Endothelial cell of umbilical vein (primary cell): ENCODE results near the gene JMJD6. TPM values are rescaled to one million over a fixed set of nuclear protein-coding genes. Genes with fewer than 3 reads are reported as not detected.

Experiments
- BruUV-seq: library from RNA; stranded (reverse); fragments of 400-500 nt; replicated peaks from 2 replicates; lab custom pipeline; 2021; lab: Mats Ljungman, UMichigan
- CTCF ChIA-PET: fragments of 300-600, 350-600 bp; sonication (Branson Sonifier 250); formaldehyde crosslinking; loops from one replicate; lab custom pipeline; 2021; ENCODE audit warnings: antibody characterized with exemption, inconsistent platforms; lab: Charles Lee
- POLR2A ChIA-PET: fragments of 300-600, 350-600 bp; sonication (Branson Sonifier 250); formaldehyde crosslinking; loops from one replicate; lab custom pipeline; 2021; ENCODE audit warnings: antibody characterized with exemption, inconsistent platforms; lab: Charles Lee
- DNase-seq: peaks from one replicate; pipeline ENCODE4 v3.0.0-alpha.2; 2011; ENCODE audit warnings: low read depth, low spot score
- FAIRE-seq: peaks from 2 replicates; lab custom pipeline; 2011; peaks lifted over from hg19 to GRCh38; lab: Jason Lieb, UNC
- H2AFZ ChIP-seq: 2 replicates; pipeline ENCODE4 v1.6.0; 2012; ENCODE audit warnings: low read depth, low read length, control low read depth, inconsistent platforms
- H3K27ac ChIP-seq: 2 replicates; pipeline ENCODE4 v1.5.1; 2011; ENCODE audit warnings: low read depth, mild to moderate bottlenecking, control low read depth, low read length, moderate library complexity; ENCODE audit not compliant: insufficient read depth
- H3K27me3 ChIP-seq, 2 experiments: 2 replicates each; pipeline versions ENCODE4 v1.6.0 to v1.6.1; 2011; ENCODE audit warnings: low read length in 2 of 2, mixed read lengths in 1 of 2; ENCODE audit not compliant: control insufficient read depth in 2 of 2, insufficient read depth in 2 of 2
- H3K36me3 ChIP-seq, 2 experiments: 2 replicates in 1 of 2; 3 replicates in 1 of 2; pipeline ENCODE4 v1.5.1; 2011; ENCODE audit warnings: low read length in 2 of 2, mild to moderate bottlenecking in 1 of 2, moderate library complexity in 1 of 2; ENCODE audit not compliant: control insufficient read depth in 2 of 2, insufficient read depth in 2 of 2; ENCODE audit errors: extremely low read depth in 1 of 2
- H3K4me1 ChIP-seq: 3 replicates; pipeline ENCODE4 v1.5.1; 2011; ENCODE audit warnings: mild to moderate bottlenecking, low read length; ENCODE audit not compliant: control insufficient read depth, insufficient read depth; ENCODE audit errors: extremely low read depth
- H3K4me2 ChIP-seq: 2 replicates; pipeline ENCODE4 v1.6.1; 2011; ENCODE audit warnings: low read length, control low read depth, mixed read lengths; ENCODE audit not compliant: insufficient read depth
- H3K4me3 ChIP-seq, 3 experiments: fragments of 200-600 bp in 1 of 3; sonication (generic), shearing (Covaris generic) in 1 of 3; replicated peaks in 1 of 3; 2 replicates each; pipeline ENCODE4 v1.5.1; 2011 to 2016; ENCODE audit warnings: control low read depth in 3 of 3, low read length in 3 of 3, mild to moderate bottlenecking in 2 of 3, inconsistent platforms in 1 of 3, low read depth in 1 of 3, moderate library complexity in 1 of 3; ENCODE audit not compliant: insufficient read depth in 1 of 3
- H3K79me2 ChIP-seq: 2 replicates; pipeline ENCODE4 v1.6.0; 2012; ENCODE audit warnings: low read length, inconsistent platforms; ENCODE audit not compliant: control insufficient read depth, insufficient read depth
- H3K9ac ChIP-seq: replicated peaks from 2 replicates; pipeline ENCODE3; 2011; ENCODE audit warnings: low read length, control low read depth; ENCODE audit not compliant: insufficient read depth; ENCODE audit errors: extremely low read depth
- H3K9me1 ChIP-seq: replicated peaks from 3 replicates; pipeline ENCODE4 v1.6.0; 2011; ENCODE audit warnings: mild to moderate bottlenecking, low read length; ENCODE audit not compliant: control insufficient read depth, insufficient read depth; ENCODE audit errors: extremely low read depth
- H3K9me3 ChIP-seq: replicated peaks from 2 replicates; pipeline ENCODE4 v1.5.1; 2012; ENCODE audit warnings: low read length, inconsistent platforms; ENCODE audit not compliant: control insufficient read depth, insufficient read depth
- H4K20me1 ChIP-seq: replicated peaks from 2 replicates; pipeline ENCODE3; 2011; ENCODE audit warnings: mild to moderate bottlenecking, low read length; ENCODE audit not compliant: control insufficient read depth, insufficient read depth; ENCODE audit errors: extremely low read depth
- EZH2 ChIP-seq: IDR thresholded peaks from 2 replicates; pipeline ENCODE4 v1.6.1; 2012; ENCODE audit warnings: borderline replicate concordance, low read depth, mild to moderate bottlenecking, moderate library complexity, low read length, inconsistent platforms; ENCODE audit not compliant: severe bottlenecking
- FOS ChIP-seq: IDR thresholded peaks from 2 replicates; pipeline ENCODE4 v1.6.1; 2011; ENCODE audit warnings: mild to moderate bottlenecking, low read length, moderate library complexity, borderline replicate concordance; ENCODE audit not compliant: insufficient read depth
- GATA2 ChIP-seq: IDR thresholded peaks from 2 replicates; pipeline ENCODE4 v1.7.0; 2011; ENCODE audit warnings: low read depth, mild to moderate bottlenecking, moderate library complexity, mixed read lengths, low read length; ENCODE audit not compliant: insufficient read length, insufficient read depth
- JUN ChIP-seq: IDR thresholded peaks from 2 replicates; pipeline ENCODE4 v1.6.1; 2011; ENCODE audit warnings: borderline replicate concordance, low read depth; ENCODE audit not compliant: insufficient read length, insufficient read depth
- MYC ChIP-seq: IDR thresholded peaks from one replicate; pipeline ENCODE4 v1.6.1; 2011; ENCODE audit warnings: mild to moderate bottlenecking, low read depth, low read length
- POLR2A ChIP-seq: IDR thresholded peaks from 2 replicates; pipeline ENCODE4 v1.6.1; 2012; ENCODE audit warnings: low read depth, mild to moderate bottlenecking, control low read depth, low read length
- POLR2AphosphoS5 ChIP-seq: IDR thresholded peaks from 2 replicates; pipeline ENCODE4 v1.6.1; 2012; ENCODE audit warnings: low read depth, mild to moderate bottlenecking, control low read depth, low read length, moderate library complexity; ENCODE audit not compliant: insufficient read depth
- dilution Hi-C: fragments of 300-500 bp; cut with MboI; formaldehyde crosslinking; loops from one replicate; pipeline ENCODE4 v1.15.0; 2019; ENCODE audit warnings: low sequenced_read_pairs; ENCODE audit not compliant: extremely low pct_ligation_motif_present
- intact Hi-C: fragments of 100-400 bp; cut with micrococcal nuclease; formaldehyde crosslinking; loops from one replicate; pipeline ENCODE4 v1.10.0; 2022
- polyA plus RNA-seq, 4 experiments: library from polyadenylated mRNA; depleted of rRNA in 3 of 4; stranded (reverse) in 3 of 4; unstranded in 1 of 4; fragments of >200 nt; gene quantifications; 2 replicates each; pipeline versions ENCODE4 v1.2.1 to v1.2.3, GENCODE V29; 2011 to 2012; ENCODE audit warnings: missing spikeins in 1 of 4
- total RNA-seq: library from RNA; stranded (reverse); gene quantifications from 2 replicates; pipeline ENCODE4 v1.2.3, GENCODE V29; 2021
- TF ChIP-seq, protein P1 (sequence below): IDR thresholded peaks from 2 replicates; pipeline ENCODE4 v1.6.1; 2011; ENCODE audit not compliant: insufficient read depth, insufficient read length
- TF ChIP-seq, protein P2 (sequence below), 2 donors: IDR thresholded peaks; 1 replicate in 1 of 2; 2 replicates in 1 of 2; pipeline ENCODE4 v1.5.1; 2011; ENCODE audit warnings: low read length in 2 of 2, mild to moderate bottlenecking in 2 of 2, moderate library complexity in 2 of 2, control low read depth in 1 of 2, inconsistent platforms in 1 of 2, low read depth in 1 of 2; ENCODE audit not compliant: insufficient read depth in 1 of 2; ENCODE audit errors: extremely low read depth in 1 of 2

The JMJD6 gene
- total and polyA plus RNA-seq, 2 donors (not counting 3 experiments of a cell fraction or from before 2014, with no cell fraction given) = 19.8 to 36.6 TPM

DNA sequence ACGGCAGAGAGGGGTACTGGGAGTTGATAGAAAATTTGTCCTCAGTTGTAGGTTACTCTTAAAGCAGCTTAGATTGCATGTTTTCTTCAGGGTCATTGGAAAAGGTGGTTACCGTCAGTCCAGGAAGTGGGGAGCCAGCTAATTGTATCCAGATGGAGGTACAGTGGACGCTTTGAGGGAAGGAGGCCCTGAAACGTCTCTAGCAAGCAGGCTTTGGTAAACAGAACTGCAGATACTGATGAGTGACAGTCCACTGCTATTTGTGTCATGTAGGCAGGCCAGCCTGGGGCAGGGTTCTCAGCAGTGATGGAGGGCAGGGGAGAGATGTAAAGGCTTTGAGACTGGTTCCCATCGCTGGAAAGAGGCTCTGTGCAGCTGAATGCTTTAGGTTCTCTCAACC lies 52.7 kb downstream of the JMJD6 start:
- Histone ChIP-seq H3K27me3 (no peaks in the 10 kb centered on the region), H3K9me1 (no peaks in the 10 kb centered on the region), H3K9me3 (no peaks in the 10 kb centered on the region), H3K27ac (no peak overlapping the region), H4K20me1 (no peaks in the 10 kb centered on the region), H3K4me2 (no peak overlapping the region), H3K4me1 (peaks cover 11% of the 10 kb centered on the region), H3K79me2 (no peaks in the 10 kb centered on the region), H3K4me3 (no peak overlapping the region), H3K9ac (no peak overlapping the region), H2AFZ (no peak overlapping the region), H3K36me3 (no peaks in the 10 kb centered on the region)
- intact Hi-C loops (no loop called here), dilution Hi-C loops (no loop called here)
- DNase-seq = no peak
- no TSS peak for BruUV-seq
- ChIA-PET POLR2A (no interaction called here), CTCF (interaction anchor here (1.0 to 3.0 kb wide), 2 partner anchors 49 to 145 kb away, joined by 4 to 16 read pairs; no protein-coding TSS in a partner anchor)
- FAIRE-seq = no peak
- no peak for TF ChIP-seq JUN
- TF ChIP-seq, protein P1, sequence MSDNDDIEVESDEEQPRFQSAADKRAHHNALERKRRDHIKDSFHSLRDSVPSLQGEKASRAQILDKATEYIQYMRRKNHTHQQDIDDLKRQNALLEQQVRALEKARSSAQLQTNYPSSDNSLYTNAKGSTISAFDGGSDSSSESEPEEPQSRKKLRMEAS = no peak
- TF ChIP-seq, protein P2, sequence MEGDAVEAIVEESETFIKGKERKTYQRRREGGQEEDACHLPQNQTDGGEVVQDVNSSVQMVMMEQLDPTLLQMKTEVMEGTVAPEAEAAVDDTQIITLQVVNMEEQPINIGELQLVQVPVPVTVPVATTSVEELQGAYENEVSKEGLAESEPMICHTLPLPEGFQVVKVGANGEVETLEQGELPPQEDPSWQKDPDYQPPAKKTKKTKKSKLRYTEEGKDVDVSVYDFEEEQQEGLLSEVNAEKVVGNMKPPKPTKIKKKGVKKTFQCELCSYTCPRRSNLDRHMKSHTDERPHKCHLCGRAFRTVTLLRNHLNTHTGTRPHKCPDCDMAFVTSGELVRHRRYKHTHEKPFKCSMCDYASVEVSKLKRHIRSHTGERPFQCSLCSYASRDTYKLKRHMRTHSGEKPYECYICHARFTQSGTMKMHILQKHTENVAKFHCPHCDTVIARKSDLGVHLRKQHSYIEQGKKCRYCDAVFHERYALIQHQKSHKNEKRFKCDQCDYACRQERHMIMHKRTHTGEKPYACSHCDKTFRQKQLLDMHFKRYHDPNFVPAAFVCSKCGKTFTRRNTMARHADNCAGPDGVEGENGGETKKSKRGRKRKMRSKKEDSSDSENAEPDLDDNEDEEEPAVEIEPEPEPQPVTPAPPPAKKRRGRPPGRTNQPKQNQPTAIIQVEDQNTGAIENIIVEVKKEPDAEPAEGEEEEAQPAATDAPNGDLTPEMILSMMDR (IDR thresholded peaks at IDR 0.05; ENCODE audit: extremely low read depth in 1 of 2, insufficient read depth in 1 of 2, low read depth in 1 of 2, low read length in 2 of 2) = no peak
- TF ChIP-seq FOS = no peak
- TF ChIP-seq POLR2A = no peak
- TF ChIP-seq MYC = no peak
- TF ChIP-seq POLR2AphosphoS5 = no peak
- no peak for TF ChIP-seq EZH2
- TF ChIP-seq GATA2 = no peak
